GM19468 (cell line): ENCODE results near the gene ADAMTS4.

Experiments used
- ATAC-seq: cut with Tn5 transposase; IDR thresholded peaks from one replicate; pipeline ENCODE4 v1.9.1; 2021; ENCODE audit warnings: mild to moderate bottlenecking, moderate library complexity, moderate number of reproducible peaks; ENCODE audit not compliant: unreplicated experiment; ENCODE audit errors: extremely low read depth

The ADAMTS4 gene

DNA sequence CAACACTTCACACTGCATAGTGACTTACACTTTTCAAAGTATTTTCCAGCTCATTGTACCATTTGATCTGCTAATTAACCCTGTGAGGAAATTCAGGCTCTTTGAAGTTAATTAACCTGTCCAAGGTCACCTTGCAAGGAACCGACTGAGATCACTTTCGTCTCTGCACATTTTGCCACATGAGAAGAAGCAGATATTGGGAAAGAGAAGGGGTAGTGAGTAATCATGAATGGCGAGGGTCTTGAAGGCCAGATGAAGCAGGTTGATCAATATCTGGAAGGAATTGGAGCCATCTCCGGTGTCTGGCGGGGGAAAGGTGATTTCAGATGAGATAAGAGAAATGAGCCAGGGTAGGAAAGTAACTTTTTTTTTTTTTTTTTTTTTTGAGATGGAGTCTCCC, 21.1 kb upstream of the ADAMTS4 start:
- no peak for ATAC-seq

- ATAC-seq, result no peak
These were observed 20.4 kb upstream of the ADAMTS4 start for GRCh38 chr1:161219078-161219892.

DNA sequence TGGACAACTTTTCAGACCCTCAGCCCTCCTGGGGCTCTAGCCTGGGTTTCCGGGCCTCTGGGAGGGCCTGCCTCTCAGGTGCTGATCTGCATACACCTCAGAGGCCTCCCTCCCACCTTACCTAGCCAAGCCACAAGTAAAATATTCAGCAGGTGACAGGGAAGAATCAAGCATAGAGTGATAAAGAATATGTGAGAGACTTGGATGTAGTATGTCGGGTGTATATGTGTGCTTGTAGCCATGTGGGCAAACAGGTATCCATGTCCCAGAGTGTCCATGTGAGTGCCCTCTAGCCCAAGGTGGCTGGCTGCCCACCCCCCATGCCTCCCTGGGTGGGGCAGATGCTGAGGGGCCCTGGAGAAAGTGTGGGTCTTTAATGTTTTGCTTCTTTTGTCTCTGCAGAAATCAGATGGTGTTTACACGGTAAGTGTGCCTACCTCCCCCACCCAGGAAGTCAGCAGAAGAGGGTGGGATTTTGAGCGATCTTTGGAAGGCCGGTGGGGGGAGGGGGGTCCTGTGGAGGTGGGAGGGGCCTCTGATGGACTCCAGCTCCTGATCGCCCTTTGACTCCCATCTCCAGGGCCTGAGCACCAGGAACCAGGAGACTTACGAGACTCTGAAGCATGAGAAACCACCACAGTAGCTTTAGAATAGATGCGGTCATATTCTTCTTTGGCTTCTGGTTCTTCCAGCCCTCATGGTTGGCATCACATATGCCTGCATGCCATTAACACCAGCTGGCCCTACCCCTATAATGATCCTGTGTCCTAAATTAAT, 19.6 kb upstream of the ADAMTS4 start:
- no peak for ATAC-seq

DNA sequence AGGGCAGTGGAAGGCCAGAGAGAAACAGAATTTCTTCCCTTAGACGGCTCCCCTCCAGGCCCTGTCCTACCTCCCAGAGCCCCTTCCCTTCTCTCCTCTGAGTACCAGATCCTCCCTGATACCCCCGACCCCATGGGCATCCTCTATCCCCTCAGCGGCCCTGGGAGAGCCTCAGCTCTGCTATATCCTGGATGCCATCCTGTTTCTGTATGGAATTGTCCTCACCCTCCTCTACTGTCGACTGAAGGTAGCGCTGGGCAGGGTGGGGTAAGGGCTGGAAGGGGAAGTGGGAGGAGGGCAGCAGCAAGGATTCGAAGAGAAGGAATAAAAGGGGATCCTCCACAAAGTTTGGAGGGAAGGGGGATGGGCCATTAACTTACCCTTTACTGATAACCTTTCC, 19.0 kb upstream of the ADAMTS4 start:
- ATAC-seq, result no peak

- peak; percentile 36 for ATAC-seq
These were observed 18.3 kb upstream of the ADAMTS4 start for GRCh38 chr1:161216945-161217712.

DNA sequence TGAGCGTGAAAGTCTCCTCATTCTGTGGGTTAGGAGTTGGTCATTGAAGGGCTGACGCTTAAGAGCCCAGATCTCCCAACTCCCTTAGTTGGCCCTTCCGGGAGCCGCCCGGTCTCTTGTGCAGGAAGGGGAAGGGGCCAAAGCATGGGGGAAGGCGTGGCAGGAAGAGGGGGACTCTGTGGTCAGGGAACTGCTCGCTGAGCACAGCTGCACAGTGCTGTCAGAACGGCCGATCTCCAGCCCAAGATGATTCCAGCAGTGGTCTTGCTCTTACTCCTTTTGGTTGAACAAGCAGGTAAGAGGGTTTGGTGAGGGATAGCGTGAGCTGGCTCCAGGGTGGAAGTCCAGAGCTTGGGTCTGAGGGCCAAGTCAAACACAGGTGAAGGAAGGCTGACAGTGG, 16.2 kb upstream of the ADAMTS4 start, which contains the start of gene FCER1G:
Gene FCER1G, plus strand, starts transcription at position 220 of the 400 bp plus-strand sequence. Its CDS starts 27 bp downstream, at position 247.
- ATAC-seq, result no peak

GRCh38 chr1:161214369-161214768, 15.5 kb upstream of the ADAMTS4 start:
- no peak for ATAC-seq

- no peak for ATAC-seq
These were observed 11.0 kb upstream of the ADAMTS4 start for GRCh38 chr1:161209790-161210409.

DNA sequence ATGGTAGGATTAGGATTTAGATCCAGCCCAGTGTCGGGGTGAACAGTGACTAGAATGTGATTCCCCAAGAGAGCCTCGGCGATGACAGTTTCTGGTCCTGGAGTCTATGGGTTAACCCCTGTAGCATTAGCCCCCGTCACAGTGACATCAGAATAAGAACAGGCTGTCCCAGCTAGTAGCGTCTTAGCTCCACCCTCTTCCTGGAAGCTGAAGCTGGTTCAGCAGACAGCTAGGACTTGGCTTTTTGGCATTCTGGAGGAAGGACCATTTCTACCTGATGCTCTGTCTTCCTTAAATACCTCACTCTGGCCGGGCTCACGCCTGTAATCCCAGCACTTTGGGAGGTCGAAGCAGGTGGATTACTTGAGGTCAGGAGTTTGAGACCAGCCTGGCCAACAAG, 8.3 kb upstream of the ADAMTS4 start:
- no peak for ATAC-seq

DNA sequence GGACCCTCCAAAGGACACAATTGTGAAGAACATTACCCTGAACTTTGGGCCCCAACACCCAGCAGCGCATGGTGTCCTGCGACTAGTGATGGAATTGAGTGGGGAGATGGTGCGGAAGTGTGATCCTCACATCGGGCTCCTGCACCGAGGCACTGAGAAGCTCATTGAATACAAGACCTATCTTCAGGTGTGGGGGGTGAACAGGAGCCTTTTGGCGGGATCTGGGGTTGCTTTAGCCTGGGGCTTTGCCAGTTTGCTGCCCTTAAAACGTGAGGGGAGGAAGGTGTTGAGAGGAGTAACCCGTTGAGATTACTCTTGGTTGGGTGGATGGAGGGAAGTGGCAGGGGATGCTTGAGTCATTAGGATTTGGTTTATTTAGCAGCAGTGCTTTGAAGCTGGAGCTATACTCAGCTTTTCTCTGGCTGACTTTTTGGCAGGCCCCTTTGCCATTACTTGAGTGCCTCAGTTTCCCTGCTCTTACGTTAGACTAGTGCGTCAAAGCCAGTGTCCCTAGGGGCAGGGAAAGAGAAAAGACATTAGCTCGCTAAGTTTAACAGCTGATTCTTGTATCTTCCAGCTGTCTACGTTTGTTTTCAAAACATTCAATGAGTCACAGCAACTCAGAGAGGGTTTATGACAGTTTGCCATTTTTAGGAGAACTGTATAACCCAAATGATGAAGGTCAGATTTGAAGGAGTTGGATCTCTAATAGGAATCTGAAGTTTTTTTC, 7.7 kb upstream of the ADAMTS4 start:
- no peak for ATAC-seq

GRCh38 chr1:161201836-161202712, 3.2 kb upstream of the ADAMTS4 start, which contains the start of gene NDUFS2:
NDUFS2 (plus strand) TSS chr1:161202367; CDS start chr1:161202386, 19 bp downstream.
- ATAC-seq, result peak; percentile 86

GRCh38 chr1:161200992-161201835, 2.4 kb upstream of the ADAMTS4 start:
- ATAC-seq, result no peak

DNA sequence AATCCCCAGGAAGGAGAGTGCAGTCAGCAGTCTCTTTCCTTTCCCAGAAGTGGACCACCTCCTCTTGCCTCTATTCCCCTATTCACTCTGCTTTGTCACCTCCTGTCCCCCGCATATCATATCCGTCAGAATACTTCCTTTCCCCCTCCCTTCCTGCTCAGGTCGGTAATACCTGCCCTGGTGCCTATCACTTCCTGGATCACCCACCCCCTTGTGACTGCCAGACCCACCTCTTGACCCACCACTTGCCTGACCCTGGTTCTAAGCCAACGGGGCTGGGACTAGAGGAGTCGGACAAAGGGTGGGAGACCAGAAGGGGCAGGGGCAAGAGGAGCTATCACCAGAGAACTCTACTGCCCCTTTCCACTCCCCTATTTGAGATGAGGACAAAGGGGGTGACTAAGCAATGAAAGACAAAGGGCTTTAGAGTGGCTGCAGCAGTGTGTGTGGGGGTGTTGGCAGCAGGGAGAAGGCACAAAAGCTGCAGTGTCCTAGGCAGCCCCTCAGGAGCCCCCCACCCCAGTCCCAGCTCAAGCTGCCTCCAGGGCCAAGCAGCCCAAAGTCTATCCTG, 1.7 kb upstream of the ADAMTS4 start:
- ATAC-seq, result no peak

DNA sequence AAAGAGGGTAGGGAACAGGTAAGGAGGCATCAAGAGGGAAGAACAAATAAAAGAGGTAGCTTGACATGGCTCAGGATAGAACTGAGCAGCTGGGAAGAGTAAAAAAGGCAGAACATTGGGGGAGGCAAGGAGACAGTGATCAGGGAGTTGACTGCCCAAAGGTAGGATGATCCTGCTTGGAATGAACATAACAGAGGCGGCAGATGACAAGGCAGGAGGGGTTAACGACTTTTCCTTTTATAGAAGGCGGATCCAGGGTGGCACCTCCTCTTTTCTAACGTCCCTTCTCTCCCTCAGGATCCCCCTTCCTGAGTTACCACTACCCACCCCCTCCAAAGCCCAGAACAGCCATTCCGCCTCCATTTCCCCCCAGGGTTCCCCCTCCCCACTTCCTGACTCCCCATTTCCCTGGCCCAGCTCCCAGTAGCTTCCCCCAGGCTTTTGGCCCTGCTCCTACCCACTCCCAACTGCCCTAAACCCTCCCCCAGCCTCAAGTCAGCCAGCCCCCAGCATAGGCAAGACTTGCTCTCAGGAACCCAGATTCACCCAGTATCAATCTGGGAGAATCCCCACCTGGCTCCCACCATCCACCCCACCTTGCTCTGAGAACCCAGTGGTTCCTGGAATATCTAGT, 769 bp upstream of the ADAMTS4 start:
- ATAC-seq, result no peak

DNA sequence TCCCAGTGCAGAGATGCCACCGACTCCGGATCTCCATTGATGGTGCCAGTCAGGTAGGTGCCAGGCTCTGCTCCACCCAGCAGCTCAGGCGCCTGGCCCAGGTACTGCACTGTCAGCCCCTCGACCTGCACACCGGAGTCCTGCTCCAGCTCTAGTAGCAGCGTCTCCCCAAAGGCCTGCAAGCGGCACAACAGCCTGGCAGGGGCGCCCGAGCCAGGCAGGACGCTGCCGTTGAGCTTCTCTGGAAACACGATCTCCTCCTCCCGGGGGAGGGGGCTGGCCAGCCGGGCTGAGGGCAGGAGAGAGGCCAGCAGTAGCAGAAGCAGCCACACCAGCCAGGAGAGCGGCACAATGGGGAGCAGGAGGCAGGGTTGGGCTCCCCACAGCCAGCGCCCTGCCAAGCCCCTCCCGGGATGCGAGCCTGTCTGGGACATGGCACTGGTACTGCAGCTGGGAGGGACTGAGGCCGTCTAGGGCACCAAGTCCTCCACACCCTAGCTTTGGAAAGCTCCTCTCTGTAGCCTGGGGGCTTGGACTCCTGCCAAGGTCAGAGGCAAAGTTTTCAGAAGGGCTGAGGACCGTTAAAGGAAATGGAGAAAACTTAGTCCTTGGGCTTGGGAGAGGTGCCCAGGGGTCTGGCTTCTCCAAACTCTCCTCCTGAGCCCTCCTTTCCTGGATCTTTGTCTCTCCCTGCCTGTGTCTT, 509 bp downstream of the ADAMTS4 start:
- ATAC-seq, result no peak

DNA sequence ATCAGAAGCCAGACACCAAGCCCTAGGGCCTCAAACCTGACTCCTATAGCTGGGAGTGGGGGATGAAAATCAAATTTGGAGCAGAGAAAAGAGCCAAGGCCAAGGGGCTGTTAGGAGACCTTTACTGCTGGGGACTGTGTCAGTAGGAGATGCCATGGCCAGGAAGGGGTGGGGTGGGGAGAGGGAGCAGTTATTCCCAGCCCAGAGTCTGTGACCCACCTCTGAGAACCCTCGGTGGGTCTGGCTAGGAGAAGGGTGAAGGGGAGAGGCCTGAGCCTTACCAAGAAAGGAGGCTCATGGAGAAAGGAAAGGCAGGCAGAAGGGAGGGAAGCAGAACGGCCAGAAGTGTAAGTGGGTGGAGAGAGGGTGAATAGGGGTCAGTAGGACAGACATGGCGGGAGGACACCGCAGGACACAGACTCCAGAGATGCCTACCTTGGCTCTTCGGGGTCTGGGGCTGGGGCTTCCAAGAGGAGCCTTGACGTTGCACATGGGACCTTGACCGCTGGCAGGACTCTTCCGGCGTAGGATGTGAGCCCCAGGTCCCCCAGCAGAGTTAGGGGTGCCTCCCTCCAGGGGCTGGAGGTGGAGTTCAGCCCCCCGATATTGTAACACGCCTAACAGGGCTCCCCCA, 1.2 kb downstream of the ADAMTS4 start:
- no peak for ATAC-seq
